T-helper 1 cell treated with Interleukin-12 subunit alpha and Interleukin-12 subunit beta and Interleukin-4 antibody, amounts not matched to agents 30 μg/mL and 1 μg/mL, for 36 hours (primary cell): Measurements from ENCODE around the gene MACROD1.

ENCODE experiments used
- H3K27ac Mint-ChIP-seq: one replicate; pipeline ENCODE4 v1.8.0; 2021; ENCODE audit warnings: mild to moderate bottlenecking, mixed read lengths
- H3K27me3 Mint-ChIP-seq: one replicate; pipeline ENCODE4 v1.8.0; 2021; ENCODE audit warnings: low read depth, mixed read lengths
- H3K36me3 Mint-ChIP-seq: one replicate; pipeline ENCODE4 v1.8.0; 2021; ENCODE audit warnings: low read depth, mixed read lengths
- H3K4me1 Mint-ChIP-seq: one replicate; pipeline ENCODE4 v1.8.0; 2021; ENCODE audit warnings: low read depth, mixed read lengths
- H3K4me3 Mint-ChIP-seq: one replicate; pipeline ENCODE4 v1.8.0; 2021; ENCODE audit warnings: mild to moderate bottlenecking, moderate library complexity, mixed read lengths
- H3K9me3 Mint-ChIP-seq: one replicate; pipeline ENCODE4 v1.8.0; 2021; ENCODE audit warnings: mixed read lengths

The MACROD1 gene

GRCh38 chr11:64013141-64013896 lies 152.6 kb downstream of the MACROD1 start:
- Mint-ChIP-seq H3K27ac (no peak overlapping the region), H3K4me1 (no peaks in the 10 kb centered on the region), H3K9me3 (peaks cover 12% of the 10 kb centered on the region), H3K27me3 (peaks cover 8% of the 10 kb centered on the region), H3K36me3 (no peaks in the 10 kb centered on the region), H3K4me3 (no peak overlapping the region)

DNA sequence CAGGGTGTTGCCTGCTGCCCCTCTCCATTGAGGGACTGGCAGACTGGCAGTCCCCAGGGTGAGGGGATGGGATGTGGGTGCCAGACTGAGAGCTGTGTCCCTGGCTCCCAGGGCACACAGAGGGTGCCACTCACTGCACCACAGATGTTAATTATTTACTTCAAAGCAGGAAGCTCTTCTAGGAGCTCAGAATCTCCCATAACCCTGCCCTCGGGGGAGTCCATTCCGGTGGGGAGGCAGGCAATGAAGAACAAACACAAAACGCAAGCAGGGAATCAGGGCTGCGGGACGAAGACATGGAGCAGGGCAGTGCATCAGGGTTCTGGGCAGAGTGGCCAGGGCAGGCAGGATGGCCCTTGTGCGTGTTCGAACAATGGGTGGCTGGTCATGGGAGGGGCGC lies 154.5 kb downstream of the MACROD1 start:
- Mint-ChIP-seq H3K4me3 (no peak overlapping the region), H3K36me3 (no peaks in the 10 kb centered on the region), H3K4me1 (peaks cover 6% of the 10 kb centered on the region), H3K27ac (no peak overlapping the region), H3K27me3 (peaks cover 28% of the 10 kb centered on the region), H3K9me3 (peaks cover 12% of the 10 kb centered on the region)

DNA sequence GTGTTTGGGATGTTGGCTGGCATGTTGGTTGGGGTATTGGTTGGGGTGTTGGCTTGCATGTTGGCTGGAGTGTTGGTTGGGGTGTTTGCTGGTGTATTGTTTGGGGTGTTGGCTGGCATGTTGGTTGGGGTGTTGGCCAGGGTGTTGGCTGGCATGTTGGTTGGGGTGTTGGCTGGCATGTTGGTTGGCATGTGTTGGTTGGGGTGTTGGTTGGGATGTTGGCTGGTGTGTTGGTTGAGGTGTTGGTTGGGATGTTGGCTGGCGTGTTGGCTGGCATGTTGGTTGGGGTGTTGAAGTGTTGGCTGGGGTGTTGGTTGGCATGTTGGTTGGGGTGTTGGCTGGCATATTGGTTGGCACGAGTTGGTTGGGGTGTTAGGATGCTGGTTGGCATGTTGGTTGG lies 155.1 kb downstream of the MACROD1 start:
- H3K27ac Mint-ChIP-seq: no peak overlapping the region
- peaks cover 12% of the 10 kb centered on the region for H3K9me3 Mint-ChIP-seq
- H3K36me3 Mint-ChIP-seq: no peaks in the 10 kb centered on the region
- H3K27me3 Mint-ChIP-seq: peaks cover 32% of the 10 kb centered on the region
- no peak overlapping the region for H3K4me3 Mint-ChIP-seq
- peaks cover 6% of the 10 kb centered on the region for H3K4me1 Mint-ChIP-seq

DNA sequence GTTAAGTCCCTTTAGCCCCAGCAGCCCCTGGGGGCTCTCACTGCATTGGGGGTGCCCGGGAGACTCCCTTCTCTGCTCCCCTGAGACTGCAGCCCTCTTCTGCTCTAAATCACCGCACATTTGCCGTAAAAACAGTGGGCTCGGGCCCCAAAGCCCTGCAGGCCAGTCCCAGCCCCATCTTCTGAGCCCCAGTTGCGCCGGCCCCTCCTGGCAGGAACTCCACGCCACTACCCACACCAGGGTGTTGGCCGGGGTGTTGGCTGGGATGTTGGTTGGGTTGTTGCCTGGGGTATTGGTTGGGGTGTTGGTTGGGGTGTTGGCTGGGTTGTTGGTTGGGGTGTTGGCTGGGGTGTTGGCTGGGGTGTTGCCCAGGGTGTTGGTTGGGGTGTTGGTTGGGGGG lies 156.2 kb downstream of the MACROD1 start:
- Mint-ChIP-seq H3K27me3 (peaks cover 32% of the 10 kb centered on the region), H3K9me3 (peaks cover 12% of the 10 kb centered on the region), H3K4me3 (no peak overlapping the region), H3K4me1 (peaks cover 6% of the 10 kb centered on the region), H3K36me3 (no peaks in the 10 kb centered on the region), H3K27ac (no peak overlapping the region)

GRCh38 chr11:64008914-64009633 lies 156.8 kb downstream of the MACROD1 start:
- Mint-ChIP-seq H3K9me3 (peaks cover 12% of the 10 kb centered on the region), H3K4me1 (peaks cover 6% of the 10 kb centered on the region), H3K27ac (no peak overlapping the region), H3K36me3 (no peaks in the 10 kb centered on the region), H3K4me3 (no peak overlapping the region), H3K27me3 (peaks cover 32% of the 10 kb centered on the region)

DNA sequence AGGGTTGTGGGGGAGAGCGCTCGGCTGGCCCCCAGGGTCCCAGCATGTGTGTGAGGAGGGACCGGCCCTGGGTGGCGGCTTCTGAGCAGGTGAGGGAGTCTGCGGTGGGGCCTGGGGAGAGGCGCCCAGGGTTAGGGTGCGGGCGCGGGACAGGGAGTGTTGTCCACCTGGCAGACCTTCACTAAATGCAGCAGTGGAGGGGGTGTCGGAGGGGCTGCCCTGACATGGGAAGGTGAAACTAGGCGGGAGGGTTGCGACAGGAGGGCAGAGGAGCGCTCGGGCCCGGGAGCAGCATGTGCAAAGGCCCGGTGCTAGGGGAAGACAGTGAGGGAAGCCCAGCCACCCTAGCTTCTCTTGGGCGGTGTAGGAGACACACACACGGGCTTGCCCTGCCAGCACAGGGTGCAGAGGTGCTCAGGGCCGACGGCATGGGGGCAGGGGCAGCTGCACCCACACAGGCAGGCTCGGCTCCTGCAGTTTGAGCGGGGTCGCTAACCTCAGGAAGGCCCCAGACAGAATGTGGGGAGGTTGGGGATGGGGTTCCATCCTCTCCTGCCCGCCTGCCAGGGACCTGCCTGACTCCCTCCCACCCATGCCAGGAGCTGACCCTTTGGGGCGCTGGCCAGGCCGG lies 157.5 kb downstream of the MACROD1 start:
- Mint-ChIP-seq H3K4me3 (no peak overlapping the region), H3K27me3 (peaks cover 32% of the 10 kb centered on the region), H3K9me3 (peaks cover 12% of the 10 kb centered on the region), H3K4me1 (peaks cover 6% of the 10 kb centered on the region), H3K36me3 (no peaks in the 10 kb centered on the region), H3K27ac (no peak overlapping the region)

DNA sequence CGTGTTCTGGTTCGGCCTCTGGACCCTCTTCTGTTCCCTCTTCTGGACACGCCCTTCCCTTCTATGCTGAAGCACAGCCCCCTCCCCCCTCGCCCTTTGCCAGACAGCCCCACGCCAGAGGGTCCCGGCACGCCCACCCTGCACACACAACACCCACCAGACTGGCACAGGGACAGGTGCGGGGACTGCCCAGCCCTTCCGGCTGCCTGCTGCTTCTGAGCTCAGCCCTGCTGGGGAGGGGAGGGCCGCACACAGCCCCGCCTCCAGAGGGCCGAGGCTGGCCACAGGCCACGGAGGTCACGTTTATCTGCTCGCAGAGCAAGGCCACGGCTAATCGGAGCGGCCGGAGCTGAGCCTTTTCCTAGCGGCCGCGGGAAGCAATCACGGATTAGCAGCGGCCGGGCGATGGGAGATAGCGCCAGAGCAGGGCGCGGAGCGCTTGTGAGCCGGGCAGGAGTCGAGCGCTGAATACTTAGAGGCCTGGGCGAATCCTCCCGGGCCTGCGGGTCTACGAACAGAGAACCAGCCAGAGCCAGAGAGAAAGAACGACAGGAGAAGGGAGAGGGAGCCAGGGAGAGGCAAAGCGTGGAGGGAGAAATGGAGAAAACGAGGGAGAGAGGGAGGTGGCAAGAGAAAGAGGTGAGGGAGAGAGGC lies 158.2 kb downstream of the MACROD1 start:
- Mint-ChIP-seq H3K9me3 (peaks cover 12% of the 10 kb centered on the region), H3K4me3 (no peak overlapping the region), H3K36me3 (no peaks in the 10 kb centered on the region), H3K27me3 (peaks cover 32% of the 10 kb centered on the region), H3K4me1 (peaks cover 6% of the 10 kb centered on the region), H3K27ac (no peak overlapping the region)

DNA sequence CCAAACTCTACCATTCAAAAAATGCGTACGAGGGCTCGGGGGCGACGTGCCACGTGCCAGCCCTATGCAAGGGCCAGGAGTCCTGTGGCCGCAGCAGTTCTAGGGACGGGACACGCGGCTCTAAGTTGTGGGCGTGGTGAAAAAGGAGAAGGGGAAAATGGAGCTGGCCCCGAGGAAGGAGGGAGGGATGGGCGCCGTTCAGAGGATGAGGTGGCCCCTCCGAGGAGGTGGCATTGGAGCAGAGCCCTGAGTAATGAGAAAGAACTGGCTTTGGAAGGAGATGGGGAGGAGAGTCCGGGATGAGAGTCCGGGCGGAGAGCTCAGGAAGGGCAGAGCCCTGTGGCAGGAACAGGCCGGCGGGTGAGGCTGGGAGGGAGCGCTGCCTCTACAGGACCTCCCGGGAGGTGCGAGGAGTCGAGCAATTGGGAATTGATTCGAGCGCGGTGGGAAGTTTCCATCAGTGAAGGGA lies 158.7 kb downstream of the MACROD1 start:
- no peaks in the 10 kb centered on the region for H3K36me3 Mint-ChIP-seq
- H3K9me3 Mint-ChIP-seq: peaks cover 12% of the 10 kb centered on the region
- no peak overlapping the region for H3K4me3 Mint-ChIP-seq
- no peak overlapping the region for H3K27ac Mint-ChIP-seq
- peaks cover 32% of the 10 kb centered on the region for H3K27me3 Mint-ChIP-seq
- peaks cover 6% of the 10 kb centered on the region for H3K4me1 Mint-ChIP-seq

DNA sequence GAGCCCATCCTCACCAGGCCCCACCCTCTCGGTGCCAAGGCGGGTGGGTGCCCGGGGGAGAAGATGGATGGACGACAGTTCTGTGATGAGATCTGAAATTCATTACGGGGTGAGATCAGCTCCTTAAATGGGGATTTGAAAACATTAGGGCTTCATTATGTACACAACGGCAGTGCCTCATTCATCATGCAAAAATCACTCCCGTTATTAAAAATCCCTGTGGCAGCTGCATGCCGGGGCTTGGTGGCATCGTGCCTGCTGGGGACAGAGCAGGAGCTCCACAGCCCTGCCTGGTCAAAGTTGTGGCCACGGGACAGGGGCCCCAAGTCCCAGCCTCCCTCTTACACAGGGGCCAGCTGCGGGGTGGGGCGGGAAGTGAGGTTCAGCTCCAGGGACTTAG lies 159.5 kb downstream of the MACROD1 start:
- H3K27me3 Mint-ChIP-seq: peaks cover 32% of the 10 kb centered on the region
- H3K4me3 Mint-ChIP-seq: no peak overlapping the region
- peaks cover 12% of the 10 kb centered on the region for H3K9me3 Mint-ChIP-seq
- H3K36me3 Mint-ChIP-seq: no peaks in the 10 kb centered on the region
- H3K27ac Mint-ChIP-seq: no peak overlapping the region
- H3K4me1 Mint-ChIP-seq: peaks cover 6% of the 10 kb centered on the region

DNA sequence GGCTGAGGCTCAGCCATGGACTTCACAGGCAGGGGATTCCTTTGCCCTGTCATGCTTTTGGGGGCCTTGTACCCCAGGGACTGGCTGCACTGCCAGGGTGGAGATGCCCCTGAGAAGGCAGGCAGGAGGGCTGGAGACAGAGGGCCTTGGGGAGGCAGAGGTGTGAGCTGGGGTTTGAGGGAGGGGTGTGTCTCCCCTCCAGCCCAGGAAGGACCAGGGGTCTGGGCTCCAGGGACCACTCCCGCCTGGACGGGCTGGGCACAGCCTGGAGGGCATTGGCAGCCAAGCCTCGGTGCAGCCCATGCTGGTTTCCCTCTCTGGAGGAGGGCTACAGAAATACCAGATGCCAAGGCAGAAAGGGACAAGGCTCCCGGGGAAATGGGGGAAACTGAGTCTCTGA lies 160.2 kb downstream of the MACROD1 start:
- no peak overlapping the region for H3K27ac Mint-ChIP-seq

DNA sequence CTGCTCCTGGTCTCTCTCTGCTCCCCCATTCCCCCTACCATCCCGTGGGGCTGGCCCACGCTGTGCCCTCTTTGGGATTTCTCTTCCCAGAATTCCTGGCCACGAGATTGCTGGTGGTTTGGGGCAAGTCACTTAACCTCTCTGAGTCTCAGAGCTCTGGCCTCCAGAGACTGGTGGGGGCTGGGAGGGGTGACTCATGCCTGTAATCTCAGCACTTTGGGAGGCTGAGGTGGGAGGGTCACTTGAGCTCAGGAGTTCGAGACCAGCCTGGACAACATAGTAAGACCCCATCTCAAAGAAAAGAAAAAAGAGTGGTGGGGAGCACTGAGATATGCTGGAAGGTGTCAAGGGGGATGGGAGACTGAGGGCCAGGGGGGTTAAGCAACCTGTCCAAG lies 161.3 kb downstream of the MACROD1 start:
- Mint-ChIP-seq H3K27ac (no peak overlapping the region), H3K4me1 (peaks cover 11% of the 10 kb centered on the region), H3K27me3 (peaks cover 32% of the 10 kb centered on the region), H3K9me3 (no peaks in the 10 kb centered on the region), H3K36me3 (no peaks in the 10 kb centered on the region), H3K4me3 (no peak overlapping the region)

More for the DNA sequence above, 160.2 kb downstream of the MACROD1 start:
- no peaks in the 10 kb centered on the region for H3K36me3 Mint-ChIP-seq
- H3K4me3 Mint-ChIP-seq: no peak overlapping the region
- H3K27me3 Mint-ChIP-seq: peaks cover 32% of the 10 kb centered on the region
- H3K4me1 Mint-ChIP-seq: peaks cover 11% of the 10 kb centered on the region
- H3K9me3 Mint-ChIP-seq: peaks cover 8% of the 10 kb centered on the region

- Mint-ChIP-seq H3K4me3 (no peak overlapping the region), H3K4me1 (peaks cover 11% of the 10 kb centered on the region), H3K36me3 (no peaks in the 10 kb centered on the region), H3K9me3 (no peaks in the 10 kb centered on the region), H3K27me3 (peaks cover 30% of the 10 kb centered on the region), H3K27ac (no peak overlapping the region)
Observed at GRCh38 chr11:64003807-64004589, 161.9 kb downstream of the MACROD1 start.

GRCh38 chr11:64001484-64002420 lies 164.2 kb downstream of the MACROD1 start:
- Mint-ChIP-seq H3K9me3 (no peaks in the 10 kb centered on the region), H3K4me1 (peaks cover 5% of the 10 kb centered on the region), H3K4me3 (no peak overlapping the region), H3K27me3 (peaks cover 8% of the 10 kb centered on the region), H3K36me3 (peaks cover 9% of the 10 kb centered on the region), H3K27ac (no peak overlapping the region)
